GM12878 (cell line): Measurements from ENCODE around the gene THTPA. TPM values are rescaled to one million over a fixed set of nuclear protein-coding genes. Genes with fewer than 3 reads are reported as not detected.

ENCODE experiments used
- ATAC-seq: fragments of 200-7000 bp; cut with Tn5 transposase; 3 replicates; pipeline ENCODE4 v1.9.1; 2020; ENCODE audit warnings: mild to moderate bottlenecking, moderate library complexity
- BruUV-seq: library from RNA; stranded (reverse); fragments of 400-500 nt; replicated peaks from 2 replicates; lab custom pipeline; 2021; lab: Mats Ljungman, UMichigan
- CTCF ChIA-PET: fragments of 300-600 bp; sonication (Branson Sonifier 250); formaldehyde crosslinking; extraction: SDS; loops from one replicate; lab custom pipeline; 2021; ENCODE audit warnings: inconsistent platforms; lab: Yijun Ruan, JAX
- POLR2A ChIA-PET: fragments of 350-600 bp; formaldehyde crosslinking; extraction: SDS; loops from one replicate; lab custom pipeline; 2021; ENCODE audit warnings: inconsistent platforms; lab: Charles Lee
- RAD21 ChIA-PET: fragments of 300-600 bp; sonication (Branson Sonifier 250); formaldehyde crosslinking; loops from one replicate; lab custom pipeline; 2023; ENCODE audit warnings: antibody characterized with exemption; ENCODE audit not compliant: unreplicated experiment; lab: Charles Lee
- SMC1A ChIA-PET: fragments of 300-600 bp; sonication (Branson Sonifier 250); formaldehyde crosslinking; loops from one replicate; lab custom pipeline; 2023; ENCODE audit not compliant: unreplicated experiment, uncharacterized antibody; lab: Charles Lee
- DNase-seq: peaks from one replicate; pipeline ENCODE4 v3.0.0-alpha.2; 2011; ENCODE audit warnings: low read depth, low spot score
- FAIRE-seq: peaks from 3 replicates; lab custom pipeline; 2011; peaks lifted over from hg19 to GRCh38; lab: Jason Lieb, UNC
- H2AFZ ChIP-seq: 2 replicates; pipeline ENCODE4 v1.6.0; 2011; ENCODE audit warnings: low read depth, low read length, control low read depth; ENCODE audit not compliant: control insufficient read depth
- H3K27ac ChIP-seq: 2 replicates; pipeline ENCODE4 v1.5.1; 2011; ENCODE audit warnings: control low read depth; ENCODE audit not compliant: control insufficient read depth, insufficient read depth
- H3K27me3 ChIP-seq, 2 experiments: replicated peaks in 1 of 2; 2 replicates each; pipeline versions ENCODE4 v1.6.0 to v1.6.1; 2011; ENCODE audit warnings: low read length in 1 of 2; ENCODE audit not compliant: control insufficient read depth in 2 of 2, insufficient read depth in 2 of 2
- H3K36me3 ChIP-seq, 2 experiments: 2 replicates each; pipeline ENCODE4 v1.5.1; 2011; ENCODE audit warnings: low read length in 1 of 2; ENCODE audit not compliant: control insufficient read depth in 2 of 2, insufficient read depth in 2 of 2
- H3K4me1 ChIP-seq: 2 replicates; pipeline ENCODE4 v1.6.1; 2011; ENCODE audit warnings: mild to moderate bottlenecking, low read length, moderate library complexity, mixed read lengths; ENCODE audit not compliant: control insufficient read depth, insufficient read depth
- H3K4me2 ChIP-seq: 2 replicates; pipeline ENCODE4 v1.6.0; 2011; ENCODE audit warnings: control low read depth; ENCODE audit not compliant: control insufficient read depth, insufficient read depth
- H3K4me3 ChIP-seq: fragments of 200-600 bp; sonication (generic); 2 replicates; pipeline ENCODE4 v1.5.1; 2016
- H3K79me2 ChIP-seq: 2 replicates; pipeline ENCODE4 v1.6.0; 2011; ENCODE audit warnings: low read length; ENCODE audit not compliant: control insufficient read depth, insufficient read depth
- H3K9ac ChIP-seq: 2 replicates; pipeline ENCODE4 v1.8.0; 2011; ENCODE audit warnings: low read length, control low read depth, mixed read lengths; ENCODE audit not compliant: control insufficient read depth, insufficient read depth
- H3K9me3 ChIP-seq: replicated peaks from 3 replicates; pipeline ENCODE4 v1.5.1; 2011; ENCODE audit warnings: mild to moderate bottlenecking, low read length; ENCODE audit not compliant: control insufficient read depth, insufficient read depth
- H4K20me1 ChIP-seq: 2 replicates; pipeline ENCODE4 v1.6.0; 2011; ENCODE audit not compliant: control insufficient read depth, insufficient read depth
- BMI1 ChIP-seq: fragments of 450-650 bp; IDR thresholded peaks from 2 replicates; pipeline ENCODE4 v1.6.1; 2016; ENCODE audit warnings: mild to moderate bottlenecking, moderate library complexity, borderline replicate concordance
- ESRRA ChIP-seq: IDR thresholded peaks from 2 replicates; pipeline ENCODE4 v1.6.1; 2012; ENCODE audit warnings: mild to moderate bottlenecking, low read length, improper control_type of control experiment
- POLR2AphosphoS5 ChIP-seq: IDR thresholded peaks from 2 replicates; pipeline ENCODE4 v1.6.1; 2011; ENCODE audit warnings: mild to moderate bottlenecking, low read length, inconsistent platforms
- RUNX3 ChIP-seq: IDR thresholded peaks from 2 replicates; pipeline ENCODE4 v1.6.1; 2012; ENCODE audit warnings: low read length, inconsistent platforms
- SIN3A ChIP-seq: IDR thresholded peaks from 2 replicates; pipeline ENCODE4 v1.6.1; 2012; ENCODE audit warnings: low read depth, low read length, improper control_type of control experiment
- SP1 ChIP-seq: IDR thresholded peaks from one replicate; pipeline ENCODE4 v1.6.1; 2011; ENCODE audit warnings: low read depth, low read length
- TBL1XR1 ChIP-seq: IDR thresholded peaks from 2 replicates; pipeline ENCODE4 v1.6.1; 2012; ENCODE audit warnings: low read depth, low read length, improper control_type of control experiment
- ZNF207 ChIP-seq: fragments of 450-650 bp; IDR thresholded peaks from 2 replicates; pipeline ENCODE4 v1.6.1; 2014; ENCODE audit warnings: antibody characterized with exemption, mild to moderate bottlenecking, borderline replicate concordance
- whole genome bisulfite sequencing: methylation state at CpG from one replicate; pipeline ENCODE4 v1.1.6; 2016; ENCODE audit warnings: low lambda C conversion rate; ENCODE audit not compliant: insufficient replicate concordance, insufficient coverage; ENCODE audit errors: missing lambda C conversion rate; 5-methylcytosine and 5-hydroxymethylcytosine counted together
- in situ Hi-C: fragments of 300-500 bp; cut with MboI; formaldehyde crosslinking; loops from 9 replicates; pipeline ENCODE4 v1.14.3; 2018; ENCODE audit warnings: mixed read lengths
- intact Hi-C: fragments of 100-400 bp; cut with micrococcal nuclease; formaldehyde crosslinking; loops from one replicate; pipeline ENCODE4 v1.14.2; 2022; ENCODE audit not compliant: unreplicated experiment
- polyA plus RNA-seq, 11 experiments: library from polyadenylated mRNA; depleted of rRNA in 4 of 11; unstranded in 6 of 11; stranded (reverse) in 5 of 11; fragments of >200 nt; fragmentation: Nextera tagmentation in 4 of 11; fragmentation: Illumina TruSeq in 1 of 11; extraction: Ambion mirVana in 4 of 11; extraction: Trizol in 1 of 11; gene quantifications; 1 replicate in 1 of 11; 2 replicates in 10 of 11; pipeline versions ENCODE4 v1.2.1 to v1.2.3, GENCODE V29; 2011 to 2016; ENCODE audit warnings: inconsistent platforms in 2 of 11, missing spikeins in 2 of 11, low read depth in 1 of 11
- total RNA-seq, 4 experiments: library from RNA; depleted of rRNA in 3 of 4; stranded (reverse); fragments of >200 nt in 3 of 4; fragmentation: Illumina TruSeq in 1 of 4; extraction: Trizol in 1 of 4; gene quantifications; 2 replicates each; pipeline versions ENCODE4 v1.2.1 to v1.2.3, GENCODE V29; 2013 to 2021
- TF ChIP-seq, protein P1 (sequence below): fragments of 450-650 bp; IDR thresholded peaks from 2 replicates; pipeline ENCODE4 v1.6.1; 2017; ENCODE audit warnings: low read depth, mild to moderate bottlenecking, moderate library complexity
- TF ChIP-seq, protein P2 (sequence below): fragments of 450-650 bp; IDR thresholded peaks from 2 replicates; pipeline ENCODE4 v1.6.1; 2017; ENCODE audit warnings: borderline replicate concordance
- TF ChIP-seq, protein P3 (sequence below): fragments of 450-650 bp; IDR thresholded peaks from 2 replicates; pipeline ENCODE4 v1.6.1; 2017; ENCODE audit warnings: mild to moderate bottlenecking, moderate library complexity

The THTPA gene
- total and polyA plus RNA-seq, 10 of the 15 experiments (the other 5 are each of a cell fraction or from before 2014, with no cell fraction given) = 3.1 to 24.9 (median 12.8) TPM

- CTCF ChIA-PET = interaction anchor here (0.8 to 11.4 kb wide), 4 partner anchors 24 to 209 kb away, joined by 3 to 131 read pairs (median 66); no protein-coding TSS in a partner anchor
- RAD21 ChIA-PET = no interaction called here
- H3K27me3 ChIP-seq = no peaks in the 10 kb centered on the region
- H3K4me2 ChIP-seq = no peak overlapping the region
- TF ChIP-seq, protein P1, sequence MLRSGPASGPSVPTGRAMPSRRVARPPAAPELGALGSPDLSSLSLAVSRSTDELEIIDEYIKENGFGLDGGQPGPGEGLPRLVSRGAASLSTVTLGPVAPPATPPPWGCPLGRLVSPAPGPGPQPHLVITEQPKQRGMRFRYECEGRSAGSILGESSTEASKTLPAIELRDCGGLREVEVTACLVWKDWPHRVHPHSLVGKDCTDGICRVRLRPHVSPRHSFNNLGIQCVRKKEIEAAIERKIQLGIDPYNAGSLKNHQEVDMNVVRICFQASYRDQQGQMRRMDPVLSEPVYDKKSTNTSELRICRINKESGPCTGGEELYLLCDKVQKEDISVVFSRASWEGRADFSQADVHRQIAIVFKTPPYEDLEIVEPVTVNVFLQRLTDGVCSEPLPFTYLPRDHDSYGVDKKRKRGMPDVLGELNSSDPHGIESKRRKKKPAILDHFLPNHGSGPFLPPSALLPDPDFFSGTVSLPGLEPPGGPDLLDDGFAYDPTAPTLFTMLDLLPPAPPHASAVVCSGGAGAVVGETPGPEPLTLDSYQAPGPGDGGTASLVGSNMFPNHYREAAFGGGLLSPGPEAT = no peak
- FAIRE-seq = no peak
- in situ Hi-C loops = no loop called here
- no peak for DNase-seq
- ATAC-seq = no peak
- SMC1A ChIA-PET = no interaction called here
- no peaks in the 10 kb centered on the region; a peak in 1 of 4 replicates for H3K36me3 ChIP-seq
- H3K4me3 ChIP-seq = no peak overlapping the region
- whole genome bisulfite sequencing = 84% methylated on average over 4 of the region's 4 CpGs
- H2AFZ ChIP-seq = no peak overlapping the region
- H3K79me2 ChIP-seq = no peaks in the 10 kb centered on the region
- no peaks in the 10 kb centered on the region for H3K9me3 ChIP-seq
- intact Hi-C loops = loop anchor here (5.0 kb wide), 1 partner anchor 39 kb away; no protein-coding TSS in a partner anchor
- POLR2A ChIA-PET = no interaction called here
- BruUV-seq = no TSS peak
- H4K20me1 ChIP-seq = no peaks in the 10 kb centered on the region
- H3K4me1 ChIP-seq = no peaks in the 10 kb centered on the region
- no peak overlapping the region for H3K9ac ChIP-seq
- H3K27ac ChIP-seq = no peak overlapping the region
Measured at GRCh38 chr14:23535943-23536342, 20.1 kb upstream of the THTPA start.

DNA sequence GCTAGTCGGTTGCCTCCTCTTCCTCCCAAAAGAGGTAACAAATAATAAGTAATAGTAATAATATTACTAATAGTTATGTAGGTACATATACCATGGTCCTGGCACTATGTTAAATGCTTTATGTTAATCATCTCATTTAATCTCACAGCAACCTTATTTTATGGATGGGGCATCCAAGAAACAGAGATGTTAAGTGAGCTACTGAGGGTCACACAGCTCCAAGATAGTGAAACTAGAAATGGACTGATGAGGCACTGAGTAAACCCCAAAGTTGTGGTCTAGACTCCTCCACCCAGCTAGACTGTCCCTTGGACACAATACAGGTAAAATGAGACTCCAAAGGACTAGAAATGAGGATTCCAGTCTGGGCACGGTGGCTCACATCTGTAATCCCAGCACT lies 19.6 kb upstream of the THTPA start:
- POLR2A ChIA-PET = interaction anchor here (0.7 kb wide), 1 partner anchor 15 kb away, joined by 3 read pairs; the partner anchor contains the start of gene ZFHX2
- TF ChIP-seq TBL1XR1 (no peak), RUNX3 (no peak), SIN3A (no peak), POLR2AphosphoS5 (no peak), ESRRA (no peak), BMI1 (no peak), ZNF207 (no peak), SP1 (no peak)
- TF ChIP-seq, protein P2, sequence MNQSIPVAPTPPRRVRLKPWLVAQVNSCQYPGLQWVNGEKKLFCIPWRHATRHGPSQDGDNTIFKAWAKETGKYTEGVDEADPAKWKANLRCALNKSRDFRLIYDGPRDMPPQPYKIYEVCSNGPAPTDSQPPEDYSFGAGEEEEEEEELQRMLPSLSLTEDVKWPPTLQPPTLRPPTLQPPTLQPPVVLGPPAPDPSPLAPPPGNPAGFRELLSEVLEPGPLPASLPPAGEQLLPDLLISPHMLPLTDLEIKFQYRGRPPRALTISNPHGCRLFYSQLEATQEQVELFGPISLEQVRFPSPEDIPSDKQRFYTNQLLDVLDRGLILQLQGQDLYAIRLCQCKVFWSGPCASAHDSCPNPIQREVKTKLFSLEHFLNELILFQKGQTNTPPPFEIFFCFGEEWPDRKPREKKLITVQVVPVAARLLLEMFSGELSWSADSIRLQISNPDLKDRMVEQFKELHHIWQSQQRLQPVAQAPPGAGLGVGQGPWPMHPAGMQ = no peak
- TF ChIP-seq, protein P3, sequence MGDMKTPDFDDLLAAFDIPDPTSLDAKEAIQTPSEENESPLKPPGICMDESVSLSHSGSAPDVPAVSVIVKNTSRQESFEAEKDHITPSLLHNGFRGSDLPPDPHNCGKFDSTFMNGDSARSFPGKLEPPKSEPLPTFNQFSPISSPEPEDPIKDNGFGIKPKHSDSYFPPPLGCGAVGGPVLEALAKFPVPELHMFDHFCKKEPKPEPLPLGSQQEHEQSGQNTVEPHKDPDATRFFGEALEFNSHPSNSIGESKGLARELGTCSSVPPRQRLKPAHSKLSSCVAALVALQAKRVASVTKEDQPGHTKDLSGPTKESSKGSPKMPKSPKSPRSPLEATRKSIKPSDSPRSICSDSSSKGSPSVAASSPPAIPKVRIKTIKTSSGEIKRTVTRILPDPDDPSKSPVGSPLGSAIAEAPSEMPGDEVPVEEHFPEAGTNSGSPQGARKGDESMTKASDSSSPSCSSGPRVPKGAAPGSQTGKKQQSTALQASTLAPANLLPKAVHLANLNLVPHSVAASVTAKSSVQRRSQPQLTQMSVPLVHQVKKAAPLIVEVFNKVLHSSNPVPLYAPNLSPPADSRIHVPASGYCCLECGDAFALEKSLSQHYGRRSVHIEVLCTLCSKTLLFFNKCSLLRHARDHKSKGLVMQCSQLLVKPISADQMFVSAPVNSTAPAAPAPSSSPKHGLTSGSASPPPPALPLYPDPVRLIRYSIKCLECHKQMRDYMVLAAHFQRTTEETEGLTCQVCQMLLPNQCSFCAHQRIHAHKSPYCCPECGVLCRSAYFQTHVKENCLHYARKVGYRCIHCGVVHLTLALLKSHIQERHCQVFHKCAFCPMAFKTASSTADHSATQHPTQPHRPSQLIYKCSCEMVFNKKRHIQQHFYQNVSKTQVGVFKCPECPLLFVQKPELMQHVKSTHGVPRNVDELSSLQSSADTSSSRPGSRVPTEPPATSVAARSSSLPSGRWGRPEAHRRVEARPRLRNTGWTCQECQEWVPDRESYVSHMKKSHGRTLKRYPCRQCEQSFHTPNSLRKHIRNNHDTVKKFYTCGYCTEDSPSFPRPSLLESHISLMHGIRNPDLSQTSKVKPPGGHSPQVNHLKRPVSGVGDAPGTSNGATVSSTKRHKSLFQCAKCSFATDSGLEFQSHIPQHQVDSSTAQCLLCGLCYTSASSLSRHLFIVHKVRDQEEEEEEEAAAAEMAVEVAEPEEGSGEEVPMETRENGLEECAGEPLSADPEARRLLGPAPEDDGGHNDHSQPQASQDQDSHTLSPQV = no peak

More for the DNA sequence above, 19.6 kb upstream of the THTPA start:
- ATAC-seq = no peak
- intact Hi-C loops = loop anchor here (5.0 kb wide), 1 partner anchor 39 kb away; no protein-coding TSS in a partner anchor
- Histone ChIP-seq H3K4me1 (no peaks in the 10 kb centered on the region), H3K79me2 (no peaks in the 10 kb centered on the region), H3K9me3 (no peaks in the 10 kb centered on the region), H3K27ac (no peak overlapping the region), H3K9ac (no peak overlapping the region), H3K36me3 (no peaks in the 10 kb centered on the region; a peak in 1 of 4 replicates), H4K20me1 (no peaks in the 10 kb centered on the region), H3K27me3 (no peaks in the 10 kb centered on the region), H3K4me2 (no peak overlapping the region), H3K4me3 (no peak overlapping the region), H2AFZ (no peak overlapping the region)
- RAD21 ChIA-PET = no interaction called here
- DNase-seq = no peak
- CTCF ChIA-PET = interaction anchor here (0.8 to 11.4 kb wide), 5 partner anchors 24 to 210 kb away, joined by 3 to 131 read pairs (median 5); no protein-coding TSS in a partner anchor
- 94% methylated on average over 2 of the region's 2 CpGs for WGBS
- no TSS peak for BruUV-seq
- in situ Hi-C loops = no loop called here
- SMC1A ChIA-PET = no interaction called here
- no peak for FAIRE-seq
